IMR-90 (cell line): Measurements from ENCODE around the gene TMOD1. TPM values are rescaled to one million over a fixed set of nuclear protein-coding genes. Genes with fewer than 3 reads are reported as not detected.
A peak's percentile ranks its signal among the peaks of the same experiment; 100 is the strongest.

Source experiments
- ATAC-seq: fragments of 200-7000 bp; cut with Tn5 transposase; 2 replicates; pipeline ENCODE4 v1.9.1; 2020; ENCODE audit warnings: low read depth, mild to moderate bottlenecking, moderate library complexity
- BruUV-seq: library from RNA; stranded (reverse); fragments of 400-500 nt; replicated peaks from 2 replicates; lab custom pipeline; 2021; lab: Mats Ljungman, UMichigan
- CTCF ChIA-PET: fragments of 300-600 bp; formaldehyde crosslinking; extraction: SDS; loops from one replicate; lab custom pipeline; 2021; ENCODE audit warnings: antibody characterized with exemption; lab: Yijun Ruan, JAX
- POLR2A ChIA-PET: fragments of 300-600 bp; sonication (Branson Sonifier 250); formaldehyde crosslinking; loops from one replicate; lab custom pipeline; 2022; ENCODE audit warnings: antibody characterized with exemption; ENCODE audit not compliant: unreplicated experiment; lab: Charles Lee
- DNase-seq: peaks from one replicate; pipeline ENCODE4 v3.0.0; 2013
- H2AFZ ChIP-seq: replicated peaks from 2 replicates; pipeline ENCODE3; 2013; ENCODE audit warnings: low read length, mild to moderate bottlenecking; ENCODE audit not compliant: poor library complexity
- H2AK5ac ChIP-seq: 2 replicates; pipeline ENCODE4 v1.6.1; 2013; ENCODE audit warnings: low read depth, low read length, inconsistent platforms
- H2AK9ac ChIP-seq: replicated peaks from 2 replicates; pipeline ENCODE3; 2013; ENCODE audit warnings: mild to moderate bottlenecking, low read depth, low read length, moderate library complexity; ENCODE audit not compliant: poor library complexity
- H2BK120ac ChIP-seq: 2 replicates; pipeline ENCODE4 v1.6.1; 2013; ENCODE audit warnings: low read depth, low read length, inconsistent platforms
- H2BK15ac ChIP-seq: 3 replicates; pipeline ENCODE4 v1.6.1; 2013; ENCODE audit warnings: low read depth, low read length, inconsistent platforms
- H2BK20ac ChIP-seq: 2 replicates; pipeline ENCODE4 v1.6.1; 2013; ENCODE audit warnings: low read depth, mild to moderate bottlenecking, inconsistent platforms, low read length, moderate library complexity
- H2BK5ac ChIP-seq: 2 replicates; pipeline ENCODE4 v1.6.1; 2013; ENCODE audit warnings: mild to moderate bottlenecking, low read depth, low read length, inconsistent platforms; ENCODE audit not compliant: poor library complexity, severe bottlenecking
- H3K14ac ChIP-seq: replicated peaks from 2 replicates; pipeline ENCODE4 v1.6.1; 2013; ENCODE audit warnings: low read depth, low read length, inconsistent platforms
- H3K18ac ChIP-seq: 2 replicates; pipeline ENCODE4 v1.6.1; 2013; ENCODE audit warnings: low read depth, low read length, control low read depth
- H3K23ac ChIP-seq: 2 replicates; pipeline ENCODE4 v1.6.1; 2013; ENCODE audit warnings: low read depth, low read length, inconsistent platforms
- H3K27ac ChIP-seq: 2 replicates; pipeline ENCODE4 v1.5.1; 2013; ENCODE audit warnings: mild to moderate bottlenecking, control low read depth, low read length; ENCODE audit not compliant: insufficient read depth
- H3K27me3 ChIP-seq: 2 replicates; pipeline ENCODE4 v1.6.1; 2013; ENCODE audit warnings: low read length; ENCODE audit not compliant: control insufficient read depth, insufficient read depth
- H3K36me3 ChIP-seq: 2 replicates; pipeline ENCODE4 v1.6.1; 2013; ENCODE audit warnings: low read length, mixed read lengths; ENCODE audit not compliant: control insufficient read depth, insufficient read depth
- H3K4ac ChIP-seq: 2 replicates; pipeline ENCODE4 v1.6.1; 2013; ENCODE audit warnings: low read depth, low read length, inconsistent platforms
- H3K4me1 ChIP-seq: 2 replicates; pipeline ENCODE4 v1.6.1; 2013; ENCODE audit warnings: low read length, mixed read lengths; ENCODE audit not compliant: control insufficient read depth, insufficient read depth
- H3K4me2 ChIP-seq: 2 replicates; pipeline ENCODE4 v1.6.1; 2013; ENCODE audit warnings: low read depth, mild to moderate bottlenecking, control low read depth, low read length, moderate library complexity
- H3K4me3 ChIP-seq: 2 replicates; pipeline ENCODE4 v1.5.1; 2013; ENCODE audit warnings: low read depth, mild to moderate bottlenecking, control low read depth, low read length, moderate library complexity; ENCODE audit not compliant: insufficient read depth
- H3K56ac ChIP-seq: 2 replicates; pipeline ENCODE4 v1.6.1; 2013; ENCODE audit warnings: low read length, inconsistent platforms; ENCODE audit not compliant: insufficient read depth; ENCODE audit errors: extremely low read depth
- H3K79me1 ChIP-seq, 2 experiments: 2 replicates each; pipeline ENCODE4 v1.6.1; 2013; ENCODE audit warnings: low read length in 2 of 2, inconsistent platforms in 1 of 2, low read depth in 1 of 2
- H3K9ac ChIP-seq: 2 replicates; pipeline ENCODE4 v1.6.1; 2013; ENCODE audit warnings: low read depth, low read length, control low read depth
- H3K9me1 ChIP-seq: 2 replicates; pipeline ENCODE4 v1.6.1; 2013; ENCODE audit warnings: low read length, inconsistent platforms; ENCODE audit not compliant: insufficient read depth
- H3K9me3 ChIP-seq: 2 replicates; pipeline ENCODE4 v1.6.1; 2013; ENCODE audit warnings: low read length; ENCODE audit not compliant: control insufficient read depth, insufficient read depth
- H4K20me1 ChIP-seq: 2 replicates; pipeline ENCODE4 v1.6.1; 2013; ENCODE audit warnings: low read length, inconsistent platforms; ENCODE audit not compliant: insufficient read depth
- H4K5ac ChIP-seq: 2 replicates; pipeline ENCODE4 v1.6.1; 2013; ENCODE audit warnings: mild to moderate bottlenecking, low read depth, low read length, control low read depth
- H4K8ac ChIP-seq, 2 experiments: 2 replicates each; pipeline ENCODE4 v1.6.1; 2013; ENCODE audit warnings: low read depth in 2 of 2, low read length in 2 of 2, control low read depth in 1 of 2, inconsistent platforms in 1 of 2
- H4K91ac ChIP-seq: 2 replicates; pipeline ENCODE4 v1.6.1; 2013; ENCODE audit warnings: low read depth, low read length, inconsistent platforms; ENCODE audit not compliant: insufficient read depth
- BHLHE40 ChIP-seq: fragments of 150-350 bp; IDR thresholded peaks from 2 replicates; pipeline ENCODE4 v1.6.1; 2016; ENCODE audit warnings: mild to moderate bottlenecking, low read depth, low read length
- CEBPB ChIP-seq: IDR thresholded peaks from 2 replicates; pipeline ENCODE4 v1.6.1; 2012; ENCODE audit warnings: low read depth, low read length, improper control_type of control experiment
- CHD1 ChIP-seq: IDR thresholded peaks from 2 replicates; pipeline ENCODE4 v1.6.1; 2012; ENCODE audit warnings: low read depth, low read length, improper control_type of control experiment
- CTCF ChIP-seq: conservative IDR thresholded peaks from 2 replicates; pipeline ENCODE4 v1.5.1; 2012; ENCODE audit warnings: mild to moderate bottlenecking, low read depth, low read length, improper control_type of control experiment
- FOS ChIP-seq: fragments of 150-350 bp; IDR thresholded peaks from 2 replicates; pipeline ENCODE4 v1.6.1; 2016; ENCODE audit warnings: low read depth, low read length
- MAZ ChIP-seq: IDR thresholded peaks from 2 replicates; pipeline ENCODE4 v1.6.1; 2012; ENCODE audit warnings: low read depth, mild to moderate bottlenecking, low read length, improper control_type of control experiment, moderate library complexity, borderline replicate concordance
- MXI1 ChIP-seq: IDR thresholded peaks from 2 replicates; pipeline ENCODE4 v1.6.1; 2012; ENCODE audit warnings: low read depth, mild to moderate bottlenecking, low read length, moderate library complexity, borderline replicate concordance
- NFE2L2 ChIP-seq: fragments of 150-350 bp; IDR thresholded peaks from 2 replicates; pipeline ENCODE4 v1.6.1; 2016; ENCODE audit warnings: low read depth, mild to moderate bottlenecking, low read length
- POLR2A ChIP-seq: IDR thresholded peaks from 2 replicates; pipeline ENCODE4 v1.6.1; 2012; ENCODE audit warnings: mild to moderate bottlenecking, low read depth, low read length
- RAD21 ChIP-seq: IDR thresholded peaks from 2 replicates; pipeline ENCODE4 v1.6.1; 2012; ENCODE audit warnings: low read length, improper control_type of control experiment
- RCOR1 ChIP-seq: IDR thresholded peaks from 2 replicates; pipeline ENCODE4 v1.6.1; 2012; ENCODE audit warnings: mild to moderate bottlenecking, low read length, improper control_type of control experiment; ENCODE audit not compliant: insufficient replicate concordance
- RFX5 ChIP-seq: IDR thresholded peaks from 2 replicates; pipeline ENCODE4 v1.8.0; 2012; ENCODE audit warnings: low read depth, mild to moderate bottlenecking, low read length, moderate library complexity
- WGBS, 2 experiments: methylation state at CpG; one replicate each; pipeline versions ENCODE4 v1.1.5 to v1.1.7; 2013; ENCODE audit warnings: missing lambda C conversion rate in 2 of 2; ENCODE audit not compliant: insufficient read length in 1 of 2; ENCODE audit errors: extremely low coverage in 2 of 2; 5-methylcytosine and 5-hydroxymethylcytosine counted together
- dilution Hi-C: fragments of 300-500 bp; cut with HindIII; formaldehyde crosslinking; loops from one replicate; pipeline ENCODE4 v1.14.3; 2018; ENCODE audit warnings: low sequenced_read_pairs; ENCODE audit not compliant: unreplicated experiment
- in situ Hi-C: fragments of 300-500 bp; cut with MboI; formaldehyde crosslinking; loops from 3 replicates; pipeline ENCODE4 v1.14.3; 2019; ENCODE audit warnings: low sequenced_read_pairs, inconsistent platforms, mixed read lengths
- intact Hi-C: fragments of 100-400 bp; cut with micrococcal nuclease; formaldehyde crosslinking; loops from 2 replicates; pipeline ENCODE4 v1.10.0; 2022
- polyA plus RNA-seq, 3 experiments: library from polyadenylated mRNA; depleted of rRNA; stranded (reverse); fragments of >200 nt; gene quantifications; 2 replicates each; pipeline ENCODE4 v1.2.3, GENCODE V29; 2012; ENCODE audit warnings: low replicate concordance in 1 of 3
- total RNA-seq: library from RNA; depleted of rRNA; stranded (reverse); fragments of >200 nt; gene quantifications from 2 replicates; pipeline ENCODE4 v1.2.3, GENCODE V29; 2012
- TF ChIP-seq, protein P1 (sequence below): fragments of 150-350 bp; IDR thresholded peaks from 2 replicates; pipeline ENCODE4 v1.6.1; 2016; ENCODE audit warnings: low read depth, mild to moderate bottlenecking, low read length, moderate library complexity, borderline replicate concordance
- TF ChIP-seq, protein P2 (sequence below): fragments of 150-350 bp; IDR thresholded peaks from 2 replicates; pipeline ENCODE4 v1.6.1; 2017; ENCODE audit warnings: mild to moderate bottlenecking, antibody characterized with exemption, low read length, low read depth

TMOD1 gene
- total and polyA plus RNA-seq, 2 of the 4 experiments (the other 2 are of a cell fraction): 0.18 to 0.38 TPM

- dilution Hi-C loops: no loop called here
- no peak for TF ChIP-seq MXI1
- no peak for TF ChIP-seq RFX5
- TF ChIP-seq, protein P1, sequence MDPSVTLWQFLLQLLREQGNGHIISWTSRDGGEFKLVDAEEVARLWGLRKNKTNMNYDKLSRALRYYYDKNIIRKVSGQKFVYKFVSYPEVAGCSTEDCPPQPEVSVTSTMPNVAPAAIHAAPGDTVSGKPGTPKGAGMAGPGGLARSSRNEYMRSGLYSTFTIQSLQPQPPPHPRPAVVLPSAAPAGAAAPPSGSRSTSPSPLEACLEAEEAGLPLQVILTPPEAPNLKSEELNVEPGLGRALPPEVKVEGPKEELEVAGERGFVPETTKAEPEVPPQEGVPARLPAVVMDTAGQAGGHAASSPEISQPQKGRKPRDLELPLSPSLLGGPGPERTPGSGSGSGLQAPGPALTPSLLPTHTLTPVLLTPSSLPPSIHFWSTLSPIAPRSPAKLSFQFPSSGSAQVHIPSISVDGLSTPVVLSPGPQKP: no peak
- no peak for TF ChIP-seq MAZ
- TF ChIP-seq POLR2A: no peak
- peak; percentile 15; the same call in 1 of the 2 replicates for TF ChIP-seq FOS
- TF ChIP-seq CHD1: no peak
- TF ChIP-seq RAD21: no peak
- no peak for TF ChIP-seq NFE2L2
- TF ChIP-seq, protein P2, sequence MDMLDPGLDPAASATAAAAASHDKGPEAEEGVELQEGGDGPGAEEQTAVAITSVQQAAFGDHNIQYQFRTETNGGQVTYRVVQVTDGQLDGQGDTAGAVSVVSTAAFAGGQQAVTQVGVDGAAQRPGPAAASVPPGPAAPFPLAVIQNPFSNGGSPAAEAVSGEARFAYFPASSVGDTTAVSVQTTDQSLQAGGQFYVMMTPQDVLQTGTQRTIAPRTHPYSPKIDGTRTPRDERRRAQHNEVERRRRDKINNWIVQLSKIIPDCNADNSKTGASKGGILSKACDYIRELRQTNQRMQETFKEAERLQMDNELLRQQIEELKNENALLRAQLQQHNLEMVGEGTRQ: no peak
- no peak for TF ChIP-seq RCOR1
- no peak for TF ChIP-seq CEBPB
- TF ChIP-seq CTCF: no peak
- peak; percentile 90 for TF ChIP-seq BHLHE40
Observed at GRCh38 chr9:97564291-97565175, 63.1 kb downstream of the TMOD1 start.

More at GRCh38 chr9:97564291-97565175, 63.1 kb downstream of the TMOD1 start:
- no peak overlapping the region for H2BK5ac ChIP-seq
- no peak overlapping the region for H2BK20ac ChIP-seq
- no peak overlapping the region for H4K91ac ChIP-seq
- intact Hi-C loops (no loop called here), in situ Hi-C loops (no loop called here)
- H3K79me1 ChIP-seq: no peaks in the 10 kb centered on the region
- peaks cover 1% of the 10 kb centered on the region; the same call in 1 of the 2 replicates for H3K4me1 ChIP-seq
- H2AFZ ChIP-seq: peak overlapping the region; percentile 35
- H3K9ac ChIP-seq: no peak overlapping the region
- BruUV-seq: no TSS peak
- no peak overlapping the region for H3K4ac ChIP-seq
- no peak overlapping the region for H4K8ac ChIP-seq
- H3K36me3 ChIP-seq: peaks cover 12% of the 10 kb centered on the region
- WGBS, 2 experiments: 33% methylated on average over 6 of the region's 14 CpGs; no CpG with 5 or more reads in 1 of the 2 experiments
- H3K56ac ChIP-seq: no peak overlapping the region
- peaks cover 2% of the 10 kb centered on the region; the same call in 1 of the 2 replicates for H3K27me3 ChIP-seq
- H2AK5ac ChIP-seq: peak overlapping the region; percentile 28; the same call in 1 of the 2 replicates
- no peak overlapping the region for H3K14ac ChIP-seq
- DNase-seq (peak; percentile 78), ATAC-seq (peak; percentile 91)
- no peak overlapping the region for H3K4me2 ChIP-seq
- no peak overlapping the region for H2AK9ac ChIP-seq
- H4K5ac ChIP-seq: no peak overlapping the region
- H3K18ac ChIP-seq: no peak overlapping the region
- no peak overlapping the region for H2BK15ac ChIP-seq
- H3K23ac ChIP-seq: no peak overlapping the region
- no peaks in the 10 kb centered on the region for H3K9me3 ChIP-seq
- no peak overlapping the region for H2BK120ac ChIP-seq
- H4K20me1 ChIP-seq: no peaks in the 10 kb centered on the region
- CTCF ChIA-PET: interaction anchor here (0.7 kb wide), 1 partner anchor 1755 kb away, joined by 5 read pairs; no protein-coding TSS in a partner anchor
- POLR2A ChIA-PET: interaction anchor here (0.5 kb wide), 1 partner anchor 63 kb away, joined by 3 read pairs; the partner anchor contains the start of gene TMOD1
- peaks cover 4% of the 10 kb centered on the region for H3K9me1 ChIP-seq
- no peak overlapping the region for H3K27ac ChIP-seq
- no peak overlapping the region for H3K4me3 ChIP-seq
